Measurements from ENCODE around the gene COPS9.

GRCh38 chr2:240157147-240157470 is 21.0 kb upstream of the COPS9 start:
- TF ChIP-seq CTCF (IDR thresholded peaks at IDR 0.05) (no peak), POLR2A (IDR thresholded peaks at IDR 0.05) (no peak)
